ENCODE results near the gene EIF2A. TPM values are rescaled to one million over a fixed set of nuclear protein-coding genes. Genes with fewer than 3 reads are reported as not detected.

EIF2A gene
- total RNA-seq, 1 experiment from 2014 or later, result 167 TPM

GRCh38 chr3:150535204-150535603 is 11.4 kb upstream of the EIF2A start:
- Mint-ChIP-seq H3K27ac (ENCODE audit: unreplicated experiment) (no peak overlapping the region), H3K4me3 (ENCODE audit: low read depth, unreplicated experiment) (no peak overlapping the region), H3K27me3 (ENCODE audit: unreplicated experiment) (no peaks in the 10 kb centered on the region), H3K4me1 (ENCODE audit: low read depth, unreplicated experiment) (peaks cover 10% of the 10 kb centered on the region), H3K36me3 (ENCODE audit: insufficient read depth, unreplicated experiment) (peaks cover 15% of the 10 kb centered on the region), H3K9me3 (ENCODE audit: low read depth, unreplicated experiment) (no peaks in the 10 kb centered on the region)
- CTCF ChIA-PET, result no interaction called here
- BruUV-seq (replicated peaks), result no TSS peak
- TF ChIP-seq CTCF (IDR thresholded peaks at IDR 0.05; ENCODE audit: unreplicated experiment), result no peak
- intact Hi-C loops (cut with micrococcal nuclease; ENCODE audit: unreplicated experiment), result no loop called here
- no peak for DNase-seq

- intact Hi-C loops (cut with micrococcal nuclease; ENCODE audit: unreplicated experiment), result no loop called here
- BruUV-seq (replicated peaks), result no TSS peak
- DNase-seq, result no peak
- CTCF ChIA-PET, result interaction anchor here (0.5 kb wide), 1 partner anchor 302 kb away, joined by 4 read pairs; no protein-coding TSS in a partner anchor
- Mint-ChIP-seq H3K27me3 (ENCODE audit: unreplicated experiment) (no peaks in the 10 kb centered on the region), H3K4me3 (ENCODE audit: low read depth, unreplicated experiment) (no peak overlapping the region), H3K9me3 (ENCODE audit: low read depth, unreplicated experiment) (no peaks in the 10 kb centered on the region), H3K4me1 (ENCODE audit: low read depth, unreplicated experiment) (peaks cover 26% of the 10 kb centered on the region), H3K27ac (ENCODE audit: unreplicated experiment) (peak overlapping the region; percentile 40), H3K36me3 (ENCODE audit: insufficient read depth, unreplicated experiment) (peaks cover 42% of the 10 kb centered on the region)
- no peak for TF ChIP-seq CTCF (IDR thresholded peaks at IDR 0.05; ENCODE audit: unreplicated experiment)
Observed at GRCh38 chr3:150538324-150539208, 8.0 kb upstream of the EIF2A start.

GRCh38 chr3:150540297-150540696 is 6.3 kb upstream of the EIF2A start:
- BruUV-seq (replicated peaks), result no TSS peak
- Mint-ChIP-seq H3K27me3 (ENCODE audit: unreplicated experiment) (no peaks in the 10 kb centered on the region), H3K4me3 (ENCODE audit: low read depth, unreplicated experiment) (no peak overlapping the region), H3K27ac (ENCODE audit: unreplicated experiment) (no peak overlapping the region), H3K4me1 (ENCODE audit: low read depth, unreplicated experiment) (peaks cover 37% of the 10 kb centered on the region), H3K36me3 (ENCODE audit: insufficient read depth, unreplicated experiment) (peaks cover 59% of the 10 kb centered on the region), H3K9me3 (ENCODE audit: low read depth, unreplicated experiment) (no peaks in the 10 kb centered on the region)
- no peak for DNase-seq
- intact Hi-C loops (cut with micrococcal nuclease; ENCODE audit: unreplicated experiment), result no loop called here
- TF ChIP-seq CTCF (IDR thresholded peaks at IDR 0.05; ENCODE audit: unreplicated experiment), result no peak
- CTCF ChIA-PET, result no interaction called here

GRCh38 chr3:150540991-150541390 is 5.6 kb upstream of the EIF2A start:
- Mint-ChIP-seq H3K36me3 (ENCODE audit: insufficient read depth, unreplicated experiment) (peaks cover 66% of the 10 kb centered on the region), H3K9me3 (ENCODE audit: low read depth, unreplicated experiment) (no peaks in the 10 kb centered on the region), H3K4me1 (ENCODE audit: low read depth, unreplicated experiment) (peaks cover 37% of the 10 kb centered on the region), H3K4me3 (ENCODE audit: low read depth, unreplicated experiment) (no peak overlapping the region), H3K27ac (ENCODE audit: unreplicated experiment) (peak overlapping the region; percentile 23), H3K27me3 (ENCODE audit: unreplicated experiment) (no peaks in the 10 kb centered on the region)
- CTCF ChIA-PET, result no interaction called here
- intact Hi-C loops (cut with micrococcal nuclease; ENCODE audit: unreplicated experiment), result no loop called here
- no peak for DNase-seq
- TF ChIP-seq CTCF (IDR thresholded peaks at IDR 0.05; ENCODE audit: unreplicated experiment), result no peak
- BruUV-seq (replicated peaks), result no TSS peak

All from Calu3 (cell line).